Inflammatory macrophage treated with lipopolysaccharide for 4 hours (primary cell): ENCODE measurements around the gene PHIP.
"Not testable (repeated sequence)": the region's sequence is repeated elsewhere in the genome, so short reads cannot be mapped to it uniquely, and the experiment has no call there.

Experiments
- DNase-seq: peaks from one replicate; pipeline ENCODE4 v3.0.0-alpha.2; 2020

The PHIP gene

GRCh38 chr6:78916411-78916810, 161.6 kb downstream of the PHIP start:
- no peak for DNase-seq

- DNase-seq: no peak
Measured at GRCh38 chr6:78911218-78911940, 166.7 kb downstream of the PHIP start.

- DNase-seq: peak; percentile 10
Measured at GRCh38 chr6:78910591-78911171, 167.4 kb downstream of the PHIP start.

GRCh38 chr6:78910010-78910409, 168.0 kb downstream of the PHIP start:
- no peak for DNase-seq

- DNase-seq: peak; percentile 74
Measured at GRCh38 chr6:78909391-78909790, 168.7 kb downstream of the PHIP start.

GRCh38 chr6:78908621-78909020, 169.4 kb downstream of the PHIP start:
- DNase-seq: no peak

GRCh38 chr6:78896227-78896626, 181.8 kb downstream of the PHIP start:
- peak; percentile 43 for DNase-seq

- not testable (repeated sequence) for DNase-seq
Measured at GRCh38 chr6:78889901-78890300, 188.2 kb downstream of the PHIP start.
